H1 (cell line): ENCODE data around the gene TBCD. TPM values are rescaled to one million over a fixed set of nuclear protein-coding genes. Genes with fewer than 3 reads are reported as not detected.

Source experiments
- CTCF ChIA-PET: fragments of 300-600 bp; sonication (Branson Sonifier 250); formaldehyde crosslinking; loops from one replicate; lab custom pipeline; 2021; ENCODE audit not compliant: partially characterized antibody; lab: Charles Lee
- POLR2A ChIA-PET: fragments of 300-600 bp; sonication (Branson Sonifier 250); formaldehyde crosslinking; loops from one replicate; lab custom pipeline; 2021; ENCODE audit warnings: inconsistent platforms; ENCODE audit not compliant: partially characterized antibody; lab: Charles Lee
- DNase-seq, 2 experiments: peaks; one replicate each; pipeline versions ENCODE4 v3.0.0 to v3.0.0-alpha.2; 2010 to 2022; ENCODE audit warnings: low spot score in 2 of 2, low read depth in 1 of 2, mixed read lengths in 1 of 2
- FAIRE-seq: peaks from 2 replicates; lab custom pipeline; 2011; peaks lifted over from hg19 to GRCh38; lab: Jason Lieb, UNC
- H2AFZ ChIP-seq: 2 replicates; pipeline ENCODE4 v1.8.1; 2012; ENCODE audit warnings: low read length, inconsistent platforms
- H2AK5ac ChIP-seq: 2 replicates; pipeline ENCODE4 v1.6.1; 2013; ENCODE audit warnings: low read depth, low read length
- H2BK120ac ChIP-seq: replicated peaks from 2 replicates; pipeline ENCODE3; 2013; ENCODE audit warnings: low read depth, low read length, inconsistent platforms
- H2BK12ac ChIP-seq: 2 replicates; pipeline ENCODE4 v1.6.1; 2013; ENCODE audit warnings: low read depth, low read length
- H2BK15ac ChIP-seq: 2 replicates; pipeline ENCODE4 v1.6.1; 2013; ENCODE audit warnings: low read length
- H2BK20ac ChIP-seq: 2 replicates; pipeline ENCODE4 v1.6.1; 2013; ENCODE audit warnings: low read length
- H2BK5ac ChIP-seq: 2 replicates; pipeline ENCODE4 v1.6.1; 2013; ENCODE audit warnings: low read depth, low read length
- H3K14ac ChIP-seq: 2 replicates; pipeline ENCODE4 v1.6.1; 2013; ENCODE audit warnings: inconsistent platforms; ENCODE audit not compliant: insufficient read length
- H3K18ac ChIP-seq: 2 replicates; pipeline ENCODE4 v1.6.1; 2013; ENCODE audit warnings: low read length; ENCODE audit errors: extremely low read depth
- H3K23ac ChIP-seq: 2 replicates; pipeline ENCODE4 v1.6.1; 2013; ENCODE audit warnings: inconsistent platforms; ENCODE audit not compliant: insufficient read length
- H3K23me2 ChIP-seq: 2 replicates; pipeline ENCODE4 v1.6.1; 2013; ENCODE audit warnings: low read depth, low read length
- H3K27ac ChIP-seq: 2 replicates; pipeline ENCODE4 v1.6.1; 2011; ENCODE audit warnings: low read depth, low read length, inconsistent platforms
- H3K27me3 ChIP-seq, 4 experiments: replicated peaks in 1 of 4; 1 replicate in 1 of 4; 2 replicates in 3 of 4; pipeline versions ENCODE4 v1.6.1 to v1.8.1; 2011 to 2013; ENCODE audit warnings: low read length in 3 of 4, mild to moderate bottlenecking in 3 of 4, inconsistent platforms in 2 of 4, mixed read lengths in 2 of 4, moderate library complexity in 1 of 4; ENCODE audit not compliant: control insufficient read depth in 3 of 4, insufficient read depth in 3 of 4; ENCODE audit errors: extremely low read depth in 1 of 4
- H3K36me3 ChIP-seq, 4 experiments: 2 replicates each; pipeline versions ENCODE4 v1.6.1 to v1.8.1; 2011 to 2013; ENCODE audit warnings: mild to moderate bottlenecking in 4 of 4, low read length in 3 of 4, moderate library complexity in 2 of 4, control low read depth in 1 of 4, inconsistent platforms in 1 of 4; ENCODE audit not compliant: insufficient read depth in 4 of 4, control insufficient read depth in 2 of 4
- H3K4ac ChIP-seq: replicated peaks from 2 replicates; pipeline ENCODE3; 2013; ENCODE audit warnings: low read length, low read depth, mixed read lengths, inconsistent platforms; ENCODE audit not compliant: insufficient read length
- H3K4me1 ChIP-seq, 4 experiments: replicated peaks in 1 of 4; 1 replicate in 1 of 4; 2 replicates in 3 of 4; pipeline versions ENCODE4 v1.6.1 to v1.8.1; 2011 to 2013; ENCODE audit warnings: low read length in 3 of 4, inconsistent platforms in 2 of 4, mixed read lengths in 1 of 4; ENCODE audit not compliant: insufficient read depth in 4 of 4, control insufficient read depth in 3 of 4
- H3K4me2 ChIP-seq, 2 experiments: 2 replicates each; pipeline versions ENCODE4 v1.6.1 to v1.8.1; 2011 to 2013; ENCODE audit warnings: low read depth in 2 of 2, low read length in 2 of 2, control low read depth in 1 of 2, inconsistent platforms in 1 of 2, mild to moderate bottlenecking in 1 of 2; ENCODE audit not compliant: insufficient read depth in 1 of 2
- H3K4me3 ChIP-seq, 4 experiments: fragments of 200-600, 300-600 bp in 1 of 4; sonication (generic), shearing (Covaris generic), sonication (Bioruptor Twin) in 1 of 4; 2 replicates each; pipeline versions ENCODE4 v1.5.1 to v1.8.1; 2011 to 2016; ENCODE audit warnings: low read length in 4 of 4, low read depth in 3 of 4, control low read depth in 2 of 4, inconsistent platforms in 2 of 4, mild to moderate bottlenecking in 2 of 4, mixed read lengths in 1 of 4, moderate library complexity in 1 of 4; ENCODE audit not compliant: insufficient read depth in 2 of 4; ENCODE audit errors: extremely low read depth in 1 of 4
- H3K56ac ChIP-seq: replicated peaks from 2 replicates; pipeline ENCODE3; 2013; ENCODE audit warnings: low read depth, mild to moderate bottlenecking, mixed read lengths, low read length, inconsistent platforms; ENCODE audit not compliant: insufficient read length
- H3K79me1 ChIP-seq: 2 replicates; pipeline ENCODE4 v1.6.1; 2013; ENCODE audit warnings: low read depth, low read length, control low read depth
- H3K79me2 ChIP-seq, 2 experiments: 2 replicates each; pipeline versions ENCODE4 v1.6.1 to v1.8.1; 2012 to 2013; ENCODE audit warnings: low read length in 2 of 2, mild to moderate bottlenecking in 2 of 2, inconsistent platforms in 1 of 2; ENCODE audit not compliant: insufficient read depth in 2 of 2, control insufficient read depth in 1 of 2
- H3K9ac ChIP-seq, 4 experiments: replicated peaks in 1 of 4; 1 replicate in 1 of 4; 2 replicates in 3 of 4; pipeline versions ENCODE4 v1.6.1 to v1.8.1; 2011 to 2013; ENCODE audit warnings: low read depth in 3 of 4, low read length in 3 of 4, control low read depth in 2 of 4, mild to moderate bottlenecking in 2 of 4, moderate library complexity in 2 of 4, inconsistent platforms in 1 of 4; ENCODE audit errors: extremely low read depth in 1 of 4
- H3K9me3 ChIP-seq, 2 experiments: 2 replicates each; pipeline versions ENCODE4 v1.6.1 to v1.8.1; 2012 to 2013; ENCODE audit warnings: mild to moderate bottlenecking in 2 of 2, moderate library complexity in 2 of 2, control low read depth in 1 of 2, inconsistent platforms in 1 of 2, low read depth in 1 of 2, low read length in 1 of 2, mixed read lengths in 1 of 2; ENCODE audit not compliant: insufficient read depth in 2 of 2
- H4K20me1 ChIP-seq, 2 experiments: replicated peaks in 1 of 2; 2 replicates each; pipeline versions ENCODE3 to v1.8.1; 2011 to 2013; ENCODE audit warnings: inconsistent platforms in 2 of 2, low read length in 2 of 2, mild to moderate bottlenecking in 1 of 2; ENCODE audit not compliant: insufficient read depth in 2 of 2, control insufficient read depth in 1 of 2
- H4K5ac ChIP-seq: 2 replicates; pipeline ENCODE4 v1.6.1; 2013; ENCODE audit warnings: low read length, low read depth, mixed read lengths, inconsistent platforms; ENCODE audit not compliant: insufficient read length
- H4K8ac ChIP-seq: 2 replicates; pipeline ENCODE4 v1.8.0; 2013; ENCODE audit warnings: mild to moderate bottlenecking, moderate library complexity, low read length, inconsistent platforms; ENCODE audit not compliant: insufficient read depth; ENCODE audit errors: extremely low read depth
- H4K91ac ChIP-seq: replicated peaks from 2 replicates; pipeline ENCODE3; 2013; ENCODE audit warnings: low read length, mixed read lengths, inconsistent platforms; ENCODE audit not compliant: insufficient read length
- CTBP2 ChIP-seq: IDR thresholded peaks from 2 replicates; pipeline ENCODE4 v1.7.0; 2011; ENCODE audit warnings: borderline replicate concordance, mild to moderate bottlenecking, moderate library complexity, mixed read lengths, low read length; ENCODE audit not compliant: insufficient read depth, insufficient read length
- KDM5A ChIP-seq: fragments of 200-600 bp; IDR thresholded peaks from 2 replicates; pipeline ENCODE4 v1.7.1; 2012; ENCODE audit warnings: mild to moderate bottlenecking, low read length, inconsistent platforms, mixed read lengths
- NANOG ChIP-seq: IDR thresholded peaks from 2 replicates; pipeline ENCODE4 v1.6.1; 2011; ENCODE audit warnings: low read length, low read depth, mild to moderate bottlenecking, inconsistent platforms; ENCODE audit not compliant: insufficient read depth, poor library complexity, severe bottlenecking
- RAD21 ChIP-seq, 2 experiments: IDR thresholded peaks in 1 of 2; conservative IDR thresholded peaks in 1 of 2; 2 replicates each; pipeline ENCODE4 v1.6.1; 2011; ENCODE audit warnings: low read depth in 2 of 2, low read length in 2 of 2, improper control_type of control experiment in 1 of 2, inconsistent platforms in 1 of 2, mild to moderate bottlenecking in 1 of 2, moderate library complexity in 1 of 2
- SP1 ChIP-seq: IDR thresholded peaks from 2 replicates; pipeline ENCODE4 v1.6.1; 2011; ENCODE audit warnings: low read depth, low read length
- TCF12 ChIP-seq: IDR thresholded peaks from 2 replicates; pipeline ENCODE4 v1.6.1; 2011; ENCODE audit warnings: low read depth, mild to moderate bottlenecking, low read length
- WGBS, 2 experiments: shearing (Covaris generic) in 1 of 2; methylation state at CpG; one replicate each; pipeline versions ENCODE4 v1.1.6 to v1.1.7; 2013 to 2015; ENCODE audit warnings: low lambda C conversion rate in 2 of 2, mixed read lengths in 2 of 2, inconsistent platforms in 1 of 2, low coverage in 1 of 2, missing lambda C conversion rate in 1 of 2; ENCODE audit not compliant: insufficient replicate concordance in 2 of 2, insufficient coverage in 1 of 2, insufficient read length in 1 of 2; ENCODE audit errors: extremely low coverage in 1 of 2, missing lambda C conversion rate in 1 of 2; 5-methylcytosine and 5-hydroxymethylcytosine counted together
- polyA plus RNA-seq, 7 experiments: library from polyadenylated mRNA; depleted of rRNA in 3 of 7; stranded (reverse) in 5 of 7; unstranded in 2 of 7; fragments of >200 nt in 5 of 7; fragments of 200-250 nt in 2 of 7; gene quantifications; 1 replicate in 5 of 7; 2 replicates in 1 of 7; 4 replicates in 1 of 7; pipeline versions ENCODE4 v1.2.1 to v1.2.3, GENCODE V29; 2011 to 2013; ENCODE audit warnings: missing spikeins in 2 of 7, mixed read lengths in 2 of 7
- total RNA-seq: library from RNA; stranded (reverse); fragmentation: NEBNext Ultra II Directional; extraction: Animal tissue kit (Norgen Biotek cat#: 25700); gene quantifications from 2 replicates; pipeline ENCODE4 v1.2.1, GENCODE V29; 2021
- TF ChIP-seq, protein P1 (sequence below): IDR thresholded peaks from 2 replicates; pipeline ENCODE4 v1.6.1; 2011; ENCODE audit warnings: low read depth, mild to moderate bottlenecking, low read length; ENCODE audit not compliant: insufficient read depth

TBCD gene
- total and polyA plus RNA-seq, 2 of the 8 experiments (the other 6 are each of a cell fraction or from before 2014, with no cell fraction given) = 118 to 162 TPM

DNA sequence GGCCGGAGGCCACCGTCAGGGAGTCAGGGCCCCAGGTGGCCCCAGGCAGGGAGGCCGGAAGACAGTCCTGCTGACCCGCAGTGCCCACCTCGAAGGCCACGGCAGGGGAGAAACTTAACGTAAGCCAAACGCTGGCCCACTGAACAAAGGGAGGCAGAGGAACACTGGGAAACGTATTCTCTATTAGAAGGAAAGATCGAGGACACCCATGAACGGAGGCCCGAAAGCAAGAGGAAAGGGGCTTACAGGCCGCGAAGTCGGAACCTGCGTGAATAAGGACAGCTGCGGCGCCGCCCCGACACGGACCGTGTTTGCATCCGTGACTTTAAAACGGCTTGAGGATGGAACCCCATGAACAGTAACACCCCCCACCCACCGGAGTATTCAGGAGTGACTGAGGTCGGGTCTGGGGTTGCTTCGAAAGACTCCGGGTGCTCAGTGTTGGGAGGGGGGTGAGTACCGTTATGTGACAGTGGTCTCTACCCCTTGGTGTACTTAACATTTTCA is 225.2 kb downstream of the TBCD start:
- Histone ChIP-seq H2BK120ac (no peak overlapping the region), H3K36me3 (no peaks in the 10 kb centered on the region), H3K79me2 (no peaks in the 10 kb centered on the region), H2BK12ac (no peak overlapping the region), H3K23me2 (no peaks in the 10 kb centered on the region), H3K18ac (no peak overlapping the region), H3K14ac (no peak overlapping the region), H3K23ac (no peak overlapping the region), H3K4me2 (no peak overlapping the region), H3K79me1 (no peaks in the 10 kb centered on the region), H3K9ac (no peak overlapping the region), H4K5ac (no peak overlapping the region), H4K20me1 (no peaks in the 10 kb centered on the region), H3K27ac (no peak overlapping the region), H3K56ac (no peak overlapping the region), H3K27me3 (no peaks in the 10 kb centered on the region), H3K4me3 (no peak overlapping the region), H4K91ac (no peak overlapping the region), H2AK5ac (no peak overlapping the region), H4K8ac (no peak overlapping the region), H3K9me3 (peaks cover 0 to 34% of the 10 kb centered on the region in 2 experiments; a peak in 2 of 4 replicates), H2AFZ (no peak overlapping the region), H2BK20ac (no peak overlapping the region), H3K4ac (no peak overlapping the region), H3K4me1 (peaks cover 0 to 4% (median 0%) of the 10 kb centered on the region in 4 experiments; a peak in 1 of 7 replicates), H2BK15ac (no peak overlapping the region), H2BK5ac (no peak overlapping the region)
- ChIA-PET POLR2A (no interaction called here), CTCF (no interaction called here)
- whole genome bisulfite sequencing, 2 experiments = 95% methylated on average over 27 of the region's 29 CpGs; no CpG with 5 or more reads in 1 of the 2 experiments
- DNase-seq = no peak
- FAIRE-seq = no peak
- no peak for TF ChIP-seq TCF12
- no peak for TF ChIP-seq CTBP2
- no peak for TF ChIP-seq SP1
- TF ChIP-seq KDM5A = no peak
- TF ChIP-seq, protein P1, sequence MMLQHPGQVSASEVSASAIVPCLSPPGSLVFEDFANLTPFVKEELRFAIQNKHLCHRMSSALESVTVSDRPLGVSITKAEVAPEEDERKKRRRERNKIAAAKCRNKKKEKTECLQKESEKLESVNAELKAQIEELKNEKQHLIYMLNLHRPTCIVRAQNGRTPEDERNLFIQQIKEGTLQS = no peak
- no peak for TF ChIP-seq RAD21 (IDR thresholded peaks at IDR 0.05 in 1 of 2, conservative IDR thresholded peaks at IDR 0.05 in 1 of 2; ENCODE audit: low read depth in 2 of 2, low read length in 2 of 2)
- TF ChIP-seq NANOG = no peak
